OCI-LY3 (cell line): ENCODE data around the gene TULP4.
"Not testable (repeated sequence)": the region's sequence is repeated elsewhere in the genome, so short reads cannot be mapped to it uniquely, and the experiment has no call there.

ENCODE experiments used
- H2AFZ ChIP-seq: fragments of 200-600, 300-600 bp; shearing (Covaris generic); 2 replicates; pipeline ENCODE4 v1.6.0; 2014; ENCODE audit warnings: antibody characterized with exemption, low read depth, low read length
- H3K27ac ChIP-seq: fragments of 200-600, 300-600 bp; sonication (generic); 2 replicates; pipeline ENCODE4 v1.5.1; 2014; ENCODE audit warnings: mild to moderate bottlenecking, low read length, moderate library complexity, mixed read lengths
- H3K27me3 ChIP-seq: fragments of 200-600, 300-600 bp; sonication (generic); 2 replicates; pipeline ENCODE4 v1.6.1; 2014; ENCODE audit warnings: low read depth, low read length, mixed read lengths
- H3K36me3 ChIP-seq: fragments of 200-600, 300-600 bp; sonication (generic); replicated peaks from 2 replicates; pipeline ENCODE3; 2014; ENCODE audit warnings: low read depth, low read length, mixed read lengths
- H3K4me1 ChIP-seq: fragments of 300-600, 200-600 bp; sonication (generic); 2 replicates; pipeline ENCODE4 v1.6.1; 2014; ENCODE audit warnings: low read length, mixed read lengths
- H3K4me2 ChIP-seq: fragments of 200-600, 300-600 bp; sonication (generic); 2 replicates; pipeline ENCODE4 v1.6.1; 2014; ENCODE audit warnings: low read length, mixed read lengths
- H3K4me3 ChIP-seq: fragments of 300-600, 200-600 bp; sonication (generic); 2 replicates; pipeline ENCODE4 v1.5.1; 2014; ENCODE audit warnings: antibody characterized with exemption, mild to moderate bottlenecking, low read length, moderate library complexity
- H3K79me2 ChIP-seq: fragments of 300-600, 200-600 bp; shearing (Covaris generic); 2 replicates; pipeline ENCODE4 v1.6.1; 2014; ENCODE audit warnings: mild to moderate bottlenecking, low read length, mixed read lengths
- H3K9ac ChIP-seq: fragments of 300-600, 200-600 bp; shearing (Covaris generic); 2 replicates; pipeline ENCODE4 v1.6.0; 2014; ENCODE audit warnings: mild to moderate bottlenecking, low read length, moderate library complexity
- H3K9me3 ChIP-seq: fragments of 200-600, 300-600 bp; shearing (Covaris generic); 2 replicates; pipeline ENCODE4 v1.6.1; 2014; ENCODE audit warnings: low read length, mixed read lengths; ENCODE audit not compliant: insufficient read depth
- H4K20me1 ChIP-seq: fragments of 200-600, 300-600 bp; sonication (generic); 2 replicates; pipeline ENCODE4 v1.6.1; 2016; ENCODE audit warnings: low read length, mixed read lengths; ENCODE audit not compliant: insufficient read depth
- CTCF ChIP-seq: fragments of 200-600, 300-600 bp; sonication (generic); IDR thresholded peaks from 2 replicates; pipeline ENCODE4 v1.5.1; 2014; ENCODE audit warnings: antibody characterized with exemption, low read length, low read depth
- EZH2phosphoT487 ChIP-seq: fragments of 200-600 bp; shearing (Covaris generic); IDR thresholded peaks from 2 replicates; pipeline ENCODE4 v1.6.1; 2018; ENCODE audit warnings: antibody characterized with exemption, mixed run types, low read depth

Gene TULP4

GRCh38 chr6:158338311-158339112, 26.2 kb downstream of the TULP4 start:
- H3K36me3 ChIP-seq: no peaks in the 10 kb centered on the region
- H3K9me3 ChIP-seq: no peaks in the 10 kb centered on the region
- H3K27me3 ChIP-seq: no peaks in the 10 kb centered on the region
- no peak for TF ChIP-seq EZH2phosphoT487
- TF ChIP-seq CTCF: no peak
- H3K79me2 ChIP-seq: no peaks in the 10 kb centered on the region
- H3K4me2 ChIP-seq: no peak overlapping the region
- no peaks in the 10 kb centered on the region for H4K20me1 ChIP-seq
- H3K9ac ChIP-seq: no peak overlapping the region
- H2AFZ ChIP-seq: no peak overlapping the region
- H3K4me3 ChIP-seq: no peak overlapping the region
- no peak overlapping the region for H3K27ac ChIP-seq
- H3K4me1 ChIP-seq: peaks cover 9% of the 10 kb centered on the region

DNA sequence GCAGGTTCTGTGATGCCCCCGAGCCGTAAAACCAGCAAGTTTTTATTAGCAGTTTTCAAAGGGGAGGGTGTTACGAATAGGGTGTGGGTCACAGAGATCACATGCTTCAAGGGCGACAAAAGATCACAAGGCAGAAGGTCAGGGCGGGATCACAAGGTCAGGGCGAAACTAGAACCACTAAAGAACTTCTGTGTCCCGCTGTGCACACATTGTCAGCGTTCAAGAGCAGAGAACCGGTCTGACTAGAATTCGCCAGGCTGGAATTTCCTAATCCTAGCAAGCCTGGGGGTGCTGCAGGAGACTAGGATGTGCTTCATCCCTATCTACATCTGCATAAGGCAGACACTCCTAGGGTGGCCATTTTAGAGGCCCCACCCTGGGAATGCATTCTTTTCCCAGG, 26.9 kb downstream of the TULP4 start:
- H3K9me3 ChIP-seq, H3K4me3 ChIP-seq, H3K4me2 ChIP-seq, H2AFZ ChIP-seq, H3K9ac ChIP-seq, H3K79me2 ChIP-seq, H3K27me3 ChIP-seq, H3K36me3 ChIP-seq, H4K20me1 ChIP-seq, H3K27ac ChIP-seq: not testable (repeated sequence)
- peaks cover 11% of the 10 kb centered on the region for H3K4me1 ChIP-seq

DNA sequence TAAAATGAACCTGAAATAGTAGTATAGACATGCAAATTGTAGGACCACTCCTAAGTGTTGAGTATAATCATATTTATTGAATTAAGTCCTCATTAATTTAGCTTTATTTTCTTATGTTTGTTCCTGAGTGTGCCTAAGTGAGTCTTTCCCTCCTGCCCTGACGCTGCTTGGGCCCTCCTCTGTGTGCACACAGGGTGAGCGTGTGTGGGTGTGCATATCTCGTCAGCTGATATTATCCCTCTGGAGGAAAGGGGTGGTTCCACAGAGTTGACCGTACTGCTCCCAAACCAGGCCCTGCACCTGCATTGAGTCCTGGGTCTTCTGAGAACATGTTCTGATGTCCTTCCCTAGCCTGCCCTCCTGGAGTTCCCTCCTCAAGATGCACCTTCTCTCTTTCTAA, 28.0 kb downstream of the TULP4 start:
- Histone ChIP-seq H3K4me1 (peaks cover 22% of the 10 kb centered on the region), H3K27ac (no peak overlapping the region), H3K9ac (no peak overlapping the region), H3K36me3 (no peaks in the 10 kb centered on the region), H2AFZ (no peak overlapping the region), H3K9me3 (no peaks in the 10 kb centered on the region), H3K27me3 (no peaks in the 10 kb centered on the region), H3K79me2 (no peaks in the 10 kb centered on the region), H3K4me3 (no peak overlapping the region), H4K20me1 (peaks cover 3% of the 10 kb centered on the region; the same call in 1 of the 2 replicates), H3K4me2 (no peak overlapping the region)
- TF ChIP-seq CTCF: no peak
- TF ChIP-seq EZH2phosphoT487: no peak

DNA sequence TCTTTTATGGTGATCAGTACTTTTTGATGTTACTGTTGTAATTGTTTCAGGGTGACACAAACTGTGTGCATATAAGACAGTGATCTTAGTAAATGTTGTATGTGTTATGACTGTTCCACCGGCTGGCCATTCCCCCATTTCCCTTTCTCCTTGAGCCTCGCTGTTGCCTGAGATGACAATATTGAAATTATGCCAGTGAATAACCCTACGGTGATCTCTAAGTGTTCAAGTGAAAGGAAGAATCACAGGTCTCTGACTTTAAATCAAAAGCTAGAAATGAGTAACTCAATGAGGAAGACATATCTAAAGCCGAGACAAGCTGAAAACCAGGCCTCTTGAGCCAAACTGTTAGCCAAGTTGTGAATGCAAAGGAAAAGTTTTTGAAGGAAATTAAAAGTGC, 32.3 kb downstream of the TULP4 start:
- Histone ChIP-seq H3K4me1 (peaks cover 15% of the 10 kb centered on the region), H4K20me1 (peaks cover 3% of the 10 kb centered on the region; the same call in 1 of the 2 replicates), H3K36me3 (no peaks in the 10 kb centered on the region), H3K4me3 (peak overlapping the region; percentile 18), H3K4me2 (peak overlapping the region; percentile 72), H3K9ac (no peak overlapping the region), H2AFZ (no peak overlapping the region), H3K27ac (no peak overlapping the region; the same call in 1 of the 2 replicates), H3K9me3 (no peaks in the 10 kb centered on the region), H3K27me3 (no peaks in the 10 kb centered on the region), H3K79me2 (no peaks in the 10 kb centered on the region)
- TF ChIP-seq EZH2phosphoT487 (no peak), CTCF (no peak)

- not testable (repeated sequence) for H3K79me2 ChIP-seq, H3K9me3 ChIP-seq, H3K4me2 ChIP-seq, H3K9ac ChIP-seq, H2AFZ ChIP-seq, H4K20me1 ChIP-seq, H3K27me3 ChIP-seq, H3K4me3 ChIP-seq, H3K27ac ChIP-seq, H3K36me3 ChIP-seq
- H3K4me1 ChIP-seq: peaks cover 15% of the 10 kb centered on the region
Measured at GRCh38 chr6:158345444-158345843, 33.2 kb downstream of the TULP4 start.
